ENCODE data around the gene CPED1.

- no peak for TF ChIP-seq CTCF (IDR thresholded peaks at IDR 0.05)
- no peak for TF ChIP-seq POLR2A (IDR thresholded peaks at IDR 0.05)
- TF ChIP-seq POLR2AphosphoS5 (IDR thresholded peaks at IDR 0.05) = no peak
These were observed 20.3 kb downstream of the CPED1 start for GRCh38 chr7:121008816-121009215.
